Stomach (tissue), 19 donors: ENCODE data around the gene CSMD2. TPM values are rescaled to one million over a fixed set of nuclear protein-coding genes. Genes with fewer than 3 reads are reported as not detected.

Source experiments
- DNase-seq, 2 donors: peaks; one replicate each; pipeline versions ENCODE4 v3.0.0 to v3.0.0-alpha.2; 2013 to 2019
- H3K27ac ChIP-seq, 5 donors: fragments of 200-600 bp in 4 of 5; sonication (generic) in 4 of 5; one replicate each; pipeline ENCODE4 v1.5.1; 2013 to 2019; ENCODE audit warnings: mild to moderate bottlenecking in 1 of 5, moderate library complexity in 1 of 5
- H3K27me3 ChIP-seq, 3 donors: fragments of 200-600 bp; sonication (generic); one replicate each; pipeline ENCODE4 v1.5.1; 2017 to 2019; ENCODE audit warnings: mixed run types in 1 of 3
- H3K36me3 ChIP-seq, 4 donors: fragments of 200-600 bp; sonication (generic); 1 replicate in 3 of 4; 2 replicates in 1 of 4; pipeline ENCODE4 v1.5.1; 2016 to 2019
- H3K4me1 ChIP-seq, 4 donors: fragments of 200-600 bp; sonication (generic); one replicate each; pipeline ENCODE4 v1.5.1; 2016 to 2019
- H3K4me3 ChIP-seq, 4 donors: fragments of 200-600 bp; sonication (generic) in 3 of 4; one replicate each; pipeline ENCODE4 v1.5.1; 2016 to 2019; ENCODE audit warnings: mild to moderate bottlenecking in 1 of 4
- H3K9me3 ChIP-seq, 4 donors: fragments of 200-600 bp; sonication (generic); one replicate each; pipeline ENCODE4 v1.5.1; 2016 to 2019
- EP300 ChIP-seq: sonication (generic); formaldehyde crosslinking; IDR thresholded peaks from one replicate; pipeline ENCODE4 v1.6.1; 2017; ENCODE audit warnings: antibody characterized with exemption
- POLR2A ChIP-seq, 4 donors: fragments of 450-650 bp; IDR thresholded peaks; one replicate each; pipeline ENCODE4 v1.6.1; 2016; ENCODE audit warnings: antibody characterized with exemption in 4 of 4, control low read depth in 2 of 4, mild to moderate bottlenecking in 1 of 4, moderate library complexity in 1 of 4
- POLR2AphosphoS5 ChIP-seq, 3 donors: sonication (generic); formaldehyde crosslinking; IDR thresholded peaks; one replicate each; pipeline ENCODE4 v1.6.1; 2016; ENCODE audit warnings: antibody characterized with exemption in 3 of 3
- WGBS, 5 donors: extraction: QIAGEN DNeasy Blood & Tissue Kit in 3 of 5; methylation state at CpG; one replicate each; pipeline versions ENCODE4 v1.1.5 to v1.1.7; 2013 to 2018; 5-methylcytosine and 5-hydroxymethylcytosine counted together
- intact Hi-C: fragments of 100-400 bp; cut with DNase I; formaldehyde crosslinking; loops from one replicate; pipeline ENCODE4 v1.15.1; 2023; ENCODE audit warnings: low total_unique reads
- long read RNA-seq, 10 donors: transcript quantifications; one replicate each; lab custom pipeline, GENCODE V29; 2026
- polyA plus RNA-seq, 3 donors: library from polyadenylated mRNA; stranded (reverse); fragments of 200-250 nt; gene quantifications; one replicate each; pipeline ENCODE4 v1.2.3, GENCODE V29; 2013
- total RNA-seq, 5 donors: library from RNA; depleted of rRNA; stranded (reverse); fragments of >200 nt; gene quantifications; one replicate each; pipeline versions ENCODE4 v1.1.0 to v1.2.3, GENCODE V29; 2014 to 2016
- TF ChIP-seq, protein P1 (sequence below), 7 experiments: fragments of 450-650 bp in 4 of 7; fragments of 200-600 bp in 3 of 7; sonication (generic) in 3 of 7; IDR thresholded peaks; one replicate each; pipeline ENCODE4 v1.5.1; 2016 to 2019; ENCODE audit warnings: antibody characterized with exemption in 7 of 7, control low read depth in 2 of 7, mild to moderate bottlenecking in 1 of 7
- donor health status: healthy with polysubstance abuse.
- donor health status: Bipolar disorder and iron deficiency.
- donor health status: healthy.

Gene CSMD2
- total RNA-seq (1 to 10 TPM in 1 of 5 donors, under 1 TPM in 3, not detected in 1; 0.37 to 3.5 (median 0.44) TPM), polyA plus RNA-seq (under 1 TPM; 0.10 to 0.25 (median 0.15) TPM)
- long read RNA-seq, donor 1: 0 reads
- long read RNA-seq, donor 2: 0 reads
- long read RNA-seq, donor 3: 0 reads
- long read RNA-seq, donor 4: 0 reads
- long read RNA-seq, donor 5: 0 reads
- long read RNA-seq, donor 6: 0 reads
- long read RNA-seq, donor 7: 0 reads
- long read RNA-seq, donor 8: 0 reads
- long read RNA-seq, donor 9: 0 reads
- long read RNA-seq, donor 10: 0 reads

DNA sequence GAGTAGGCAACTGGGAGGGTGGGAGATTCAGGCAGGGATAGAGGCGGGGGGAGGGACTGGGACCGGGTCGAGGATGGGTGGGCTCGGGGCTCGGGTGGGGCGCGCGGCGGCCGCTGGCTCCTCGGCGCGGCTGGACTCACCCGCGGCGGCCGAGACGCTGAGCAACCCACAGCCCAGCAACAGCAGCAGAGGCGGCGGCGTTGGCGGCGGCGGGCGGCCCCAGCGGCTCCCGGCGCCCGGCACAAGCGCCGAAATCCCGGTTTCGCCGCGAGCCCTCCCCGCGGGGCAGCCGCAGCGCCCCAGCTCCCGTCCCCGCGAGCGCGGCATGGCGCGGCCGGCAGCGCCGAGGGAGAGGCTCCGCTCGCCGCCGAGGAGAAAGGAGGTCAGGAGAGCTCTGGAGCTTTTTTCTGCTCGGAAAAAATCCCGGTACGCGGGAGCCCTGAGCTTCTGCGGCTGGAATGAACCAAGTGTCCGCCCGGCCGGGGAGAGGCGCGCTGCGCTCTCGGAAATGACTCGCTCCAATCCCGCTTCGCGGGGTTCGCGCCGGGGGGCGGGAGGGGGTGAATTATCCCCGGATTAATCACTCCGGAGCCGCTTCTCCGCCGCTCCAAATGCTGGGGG is at the start of gene CSMD2:
CSMD2 (minus strand) TSS at position 460 of the 621 bp plus-strand sequence; CDS start at position 327, 133 bp downstream.
- H3K27ac ChIP-seq: peak within 1 kb of the TSS in 2 of 5 donors; percentile 44 to 67
- intact Hi-C loops: no loop called here
- peak in 1 of 2 donors; percentile 74 for DNase-seq

DNA sequence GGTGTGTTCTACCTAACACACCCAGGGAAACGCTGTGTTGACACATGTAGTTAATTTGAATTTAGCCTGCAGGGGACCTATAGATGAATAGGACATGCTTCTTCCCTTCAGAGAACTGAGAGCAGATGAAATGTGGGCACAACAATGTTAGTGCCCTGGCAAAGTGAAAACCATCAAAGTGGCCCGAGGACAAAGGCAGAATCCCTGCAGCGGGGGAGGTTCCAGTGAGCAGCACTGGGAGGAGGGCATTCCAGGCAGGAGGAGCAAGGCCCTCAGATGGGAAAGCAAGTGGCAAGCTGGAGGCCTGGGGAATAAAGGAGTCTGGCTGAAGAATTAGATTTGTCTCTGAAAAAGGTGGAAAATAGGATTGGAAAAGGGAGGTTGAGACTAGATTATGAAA is 48.9 kb upstream of the CSMD2 start:
- H3K4me3 ChIP-seq: no peak overlapping the region
- DNase-seq: no peak
- no peak for TF ChIP-seq EP300
- no peak for TF ChIP-seq POLR2A (IDR thresholded peaks at IDR 0.05)
- TF ChIP-seq, protein P1, sequence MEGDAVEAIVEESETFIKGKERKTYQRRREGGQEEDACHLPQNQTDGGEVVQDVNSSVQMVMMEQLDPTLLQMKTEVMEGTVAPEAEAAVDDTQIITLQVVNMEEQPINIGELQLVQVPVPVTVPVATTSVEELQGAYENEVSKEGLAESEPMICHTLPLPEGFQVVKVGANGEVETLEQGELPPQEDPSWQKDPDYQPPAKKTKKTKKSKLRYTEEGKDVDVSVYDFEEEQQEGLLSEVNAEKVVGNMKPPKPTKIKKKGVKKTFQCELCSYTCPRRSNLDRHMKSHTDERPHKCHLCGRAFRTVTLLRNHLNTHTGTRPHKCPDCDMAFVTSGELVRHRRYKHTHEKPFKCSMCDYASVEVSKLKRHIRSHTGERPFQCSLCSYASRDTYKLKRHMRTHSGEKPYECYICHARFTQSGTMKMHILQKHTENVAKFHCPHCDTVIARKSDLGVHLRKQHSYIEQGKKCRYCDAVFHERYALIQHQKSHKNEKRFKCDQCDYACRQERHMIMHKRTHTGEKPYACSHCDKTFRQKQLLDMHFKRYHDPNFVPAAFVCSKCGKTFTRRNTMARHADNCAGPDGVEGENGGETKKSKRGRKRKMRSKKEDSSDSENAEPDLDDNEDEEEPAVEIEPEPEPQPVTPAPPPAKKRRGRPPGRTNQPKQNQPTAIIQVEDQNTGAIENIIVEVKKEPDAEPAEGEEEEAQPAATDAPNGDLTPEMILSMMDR (IDR thresholded peaks at IDR 0.05): no peak
- no peak for TF ChIP-seq POLR2AphosphoS5 (IDR thresholded peaks at IDR 0.05)
- no peak overlapping the region for H3K27ac ChIP-seq
- WGBS, 5 donors: 37 to 53% (median 43%) methylated on average over 3 of the region's 3 CpGs
- H3K9me3 ChIP-seq: no peaks in the 10 kb centered on the region
- no peaks in the 10 kb centered on the region for H3K4me1 ChIP-seq
- no peaks in the 10 kb centered on the region for H3K36me3 ChIP-seq
- H3K27me3 ChIP-seq: peaks cover 0 to 44% (median 0%) of the 10 kb centered on the region in 3 donors
- intact Hi-C loops: no loop called here

More for the DNA sequence above, at the start of gene CSMD2:
- Histone ChIP-seq H3K4me1 (peaks cover 32 to 49% (median 42%) of the 10 kb centered on the region in 4 donors), H3K9me3 (no peaks in the 10 kb centered on the region), H3K27me3 (peaks cover 4 to 98% (median 60%) of the 10 kb centered on the region in 3 donors), H3K36me3 (no peaks in the 10 kb centered on the region), H3K4me3 (peak within 1 kb of the TSS; percentile 34 to 55 (median 44))
- WGBS, 5 donors: 0 to 9% (median 1%) methylated on average over 37 to 78 of the region's 78 CpGs
- TF ChIP-seq, protein P1 (IDR thresholded peaks at IDR 0.05): no peak
- TF ChIP-seq POLR2AphosphoS5 (IDR thresholded peaks at IDR 0.05) (no peak), EP300 (no peak), POLR2A (IDR thresholded peaks at IDR 0.05) (no peak)

DNA sequence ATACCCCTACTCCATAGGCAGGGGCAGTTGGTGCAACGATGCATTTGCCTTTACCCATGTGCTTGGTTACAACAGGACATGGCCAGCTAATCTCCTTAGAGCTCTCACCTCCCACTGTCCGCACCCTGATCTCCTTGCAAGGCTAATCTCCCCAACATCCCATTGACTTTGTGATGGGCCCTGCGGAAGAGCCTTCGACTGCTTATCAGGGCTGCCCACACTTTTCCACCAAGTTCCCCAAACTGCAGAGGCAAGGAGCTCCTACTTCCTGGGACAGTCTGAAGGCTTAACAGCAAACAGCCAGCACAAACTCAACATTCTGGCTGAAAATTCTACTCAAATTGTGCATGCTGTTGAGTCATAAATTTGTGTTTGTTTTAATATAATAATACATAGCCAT is 47.6 kb upstream of the CSMD2 start:
- Histone ChIP-seq H3K9me3 (no peaks in the 10 kb centered on the region), H3K36me3 (no peaks in the 10 kb centered on the region), H3K27me3 (peaks cover 0 to 44% (median 0%) of the 10 kb centered on the region in 3 donors), H3K27ac (no peak overlapping the region), H3K4me3 (no peak overlapping the region), H3K4me1 (no peaks in the 10 kb centered on the region)
- no peak for DNase-seq
- 80 to 90% (median 85%) methylated on average over 4 of the region's 4 CpGs for WGBS, 5 donors
- TF ChIP-seq POLR2AphosphoS5 (IDR thresholded peaks at IDR 0.05) (no peak), EP300 (no peak), POLR2A (IDR thresholded peaks at IDR 0.05) (no peak)
- TF ChIP-seq, protein P1 (IDR thresholded peaks at IDR 0.05): no peak
- intact Hi-C loops: no loop called here

DNA sequence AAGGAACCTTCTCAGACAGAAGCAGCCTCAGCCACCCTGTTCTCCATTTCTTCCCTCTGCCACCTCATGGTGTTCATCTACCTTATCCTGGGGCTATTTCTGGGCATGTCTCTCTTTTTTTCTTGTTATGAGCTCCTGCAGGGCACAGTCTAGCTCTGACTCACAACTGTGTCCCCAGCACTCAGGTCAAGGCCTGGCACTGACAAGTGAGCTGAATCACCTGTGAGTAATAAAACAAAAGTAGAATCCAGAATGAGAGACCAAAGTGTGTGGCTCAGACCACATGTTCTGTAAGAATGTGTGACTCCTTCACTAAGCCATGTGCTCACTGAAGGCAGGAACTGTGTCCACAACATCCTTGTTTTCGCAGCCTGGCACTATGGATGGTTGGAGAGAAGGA is 34.9 kb upstream of the CSMD2 start:
- no peak for DNase-seq
- H3K4me3 ChIP-seq: no peak overlapping the region
- no peaks in the 10 kb centered on the region for H3K4me1 ChIP-seq
- intact Hi-C loops: no loop called here
- 70 to 92% (median 85%) methylated on average over 1 of the region's 1 CpG for WGBS, 5 donors
- no peak overlapping the region for H3K27ac ChIP-seq
- H3K36me3 ChIP-seq: no peaks in the 10 kb centered on the region
- no peaks in the 10 kb centered on the region for H3K9me3 ChIP-seq
- TF ChIP-seq POLR2AphosphoS5 (IDR thresholded peaks at IDR 0.05): no peak
- no peak for TF ChIP-seq EP300
- TF ChIP-seq, protein P1 (IDR thresholded peaks at IDR 0.05): no peak
- TF ChIP-seq POLR2A (IDR thresholded peaks at IDR 0.05): no peak
- H3K27me3 ChIP-seq: peaks cover 0 to 21% (median 0%) of the 10 kb centered on the region in 3 donors
